ENCODE data around the gene CYSRT1. TPM values are rescaled to one million over a fixed set of nuclear protein-coding genes. Genes with fewer than 3 reads are reported as not detected.

CYSRT1 gene
- total RNA-seq, 1 experiment from 2014 or later: 1.0 TPM

- no peak overlapping the region for H2BK15ac ChIP-seq (ENCODE audit: low read depth, low read length)
- Mint-ChIP-seq H3K27ac (peak overlapping the region in 1 of 3 experiments; percentile 86; a peak in 1 of 7 replicates), H3K36me3 (ENCODE audit: insufficient read depth in 1 of 3, low read depth in 3 of 3) (peaks cover 12 to 57% (median 39%) of the 10 kb centered on the region in 3 experiments; a peak in 6 of 7 replicates), H3K27me3 (ENCODE audit: low read depth) (no peaks in the 10 kb centered on the region; the same call in 1 of the 2 replicates), H3K4me1 (no peaks in the 10 kb centered on the region; a peak in 1 of 4 replicates), H3K9me3 (no peaks in the 10 kb centered on the region; a peak in 1 of 5 replicates), H3K4me3 (no peak overlapping the region)
- no peak overlapping the region for H3K4ac ChIP-seq (ENCODE audit: low read depth, low read length)
- TF ChIP-seq CTCF (conservative IDR thresholded peaks at IDR 0.05): no peak
- no peak overlapping the region for H3K56ac ChIP-seq (ENCODE audit: insufficient read length, low read depth, low read length)
- no peak overlapping the region for H3K18ac ChIP-seq (ENCODE audit: insufficient read length, low read depth, low read length)
- no peak overlapping the region for H4K5ac ChIP-seq (ENCODE audit: insufficient read length, low read depth, low read length)
- H2AK5ac ChIP-seq (ENCODE audit: insufficient read length, low read length): no peak overlapping the region
- no peak overlapping the region for H3K9ac ChIP-seq (ENCODE audit: extremely low read depth, insufficient read length, low read length)
- H4K20me1 ChIP-seq (ENCODE audit: control insufficient read depth, insufficient read depth, insufficient read length): no peaks in the 10 kb centered on the region
- H4K8ac ChIP-seq (replicated peaks; ENCODE audit: insufficient read length, low read depth, low read length): no peak overlapping the region
- H3K4me1 ChIP-seq (ENCODE audit: insufficient read depth, low read length): no peaks in the 10 kb centered on the region
- no peak for DNase-seq
- H3K27me3 ChIP-seq (ENCODE audit: insufficient read depth, low read length): no peaks in the 10 kb centered on the region
- H2BK20ac ChIP-seq (ENCODE audit: low read depth, low read length, poor library complexity, severe bottlenecking): no peak overlapping the region
- no peak overlapping the region for H3K14ac ChIP-seq (ENCODE audit: insufficient read depth, low read length)
- no peak overlapping the region for H2BK5ac ChIP-seq (ENCODE audit: insufficient read length, low read length)
- no CpG with 5 or more reads among the region's 6 CpGs for WGBS (ENCODE audit: extremely low coverage, insufficient read length, low lambda C conversion rate)
- no peak overlapping the region for H3K4me2 ChIP-seq (ENCODE audit: insufficient read depth, insufficient read length, low read length)
- no peaks in the 10 kb centered on the region for H3K23me2 ChIP-seq (ENCODE audit: insufficient read length, low read depth, low read length, poor library complexity, severe bottlenecking)
- H2BK120ac ChIP-seq (ENCODE audit: low read depth, low read length, poor library complexity, severe bottlenecking): no peak overlapping the region
- no peaks in the 10 kb centered on the region for H3K79me2 ChIP-seq (ENCODE audit: insufficient read depth, low read length)
- no peak overlapping the region for H3T11ph ChIP-seq (ENCODE audit: low read length)
- H3K27ac ChIP-seq (ENCODE audit: insufficient read length, low read depth, low read length): no peak overlapping the region
- H3K23ac ChIP-seq (ENCODE audit: insufficient read length, low read depth, low read length): no peak overlapping the region
- no peaks in the 10 kb centered on the region for H3K79me1 ChIP-seq (ENCODE audit: insufficient read depth, low read depth, low read length, poor library complexity, severe bottlenecking)
- no peak overlapping the region for H4K91ac ChIP-seq (ENCODE audit: insufficient read length, low read depth, low read length)
- H2BK12ac ChIP-seq (ENCODE audit: insufficient read length, low read depth, low read length): no peak overlapping the region
- no peaks in the 10 kb centered on the region for H3K9me3 ChIP-seq (ENCODE audit: control insufficient read depth, low read depth, low read length)
- H2AFZ ChIP-seq (ENCODE audit: low read length): no peak overlapping the region
Measured at GRCh38 chr9:137267933-137268355, 43.0 kb downstream of the CYSRT1 start.

Measured in H9 (cell line).